Measurements from ENCODE around the gene TUBA1C. TPM values are rescaled to one million over a fixed set of nuclear protein-coding genes. Genes with fewer than 3 reads are reported as not detected.

TUBA1C gene
- total and polyA plus RNA-seq, 10 of the 15 experiments (the other 5 are each of a cell fraction or from before 2014, with no cell fraction given): 285 to 1,003 (median 441) TPM

DNA sequence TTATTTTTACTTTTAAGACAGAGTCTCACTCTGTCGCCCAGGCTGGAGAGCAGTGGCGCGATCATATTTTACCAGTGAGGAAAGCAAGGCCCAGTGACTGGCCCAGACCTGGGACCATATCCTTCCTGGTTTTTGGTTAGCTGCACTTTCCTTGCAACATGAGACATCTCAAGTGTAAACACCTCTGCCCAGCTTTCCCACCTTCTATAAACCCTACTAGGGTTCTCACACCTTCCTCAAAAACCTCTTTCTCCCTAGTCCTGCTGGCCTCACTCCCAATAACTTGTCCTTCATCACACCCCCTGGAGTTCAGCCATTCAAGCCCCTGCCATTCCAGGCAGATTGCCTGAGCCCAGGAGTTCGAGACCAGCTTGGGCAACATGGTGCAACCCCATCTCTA, 19.8 kb downstream of the TUBA1C start:
- no TSS peak for BruUV-seq (replicated peaks)
- H4K20me1 ChIP-seq (ENCODE audit: control insufficient read depth, insufficient read depth): no peaks in the 10 kb centered on the region
- ChIA-PET RAD21 (ENCODE audit: unreplicated experiment) (interaction anchor here (1.6 kb wide), 1 partner anchor 63 kb away, joined by 4 read pairs; no protein-coding TSS in a partner anchor), POLR2A (no interaction called here), SMC1A (ENCODE audit: uncharacterized antibody, unreplicated experiment) (no interaction called here), CTCF (interaction anchor here (1.2 to 16.2 kb wide), 4 partner anchors 13 to 65 kb away, joined by 3 to 231 read pairs (median 72); partner anchors contain the start of genes C1QL4 and DNAJC22)
- 60% methylated on average over 4 of the region's 4 CpGs for WGBS (ENCODE audit: insufficient coverage, insufficient replicate concordance, low lambda C conversion rate, missing lambda C conversion rate)
- H3K9ac ChIP-seq (ENCODE audit: control insufficient read depth, insufficient read depth, low read length): no peak overlapping the region
- H3K36me3 ChIP-seq (ENCODE audit: control insufficient read depth in 2 of 2, insufficient read depth in 2 of 2, low read length in 1 of 2): no peaks in the 10 kb centered on the region
- in situ Hi-C loops (cut with MboI) (loop anchor here (5.0 kb wide), 1 partner anchor 53 kb away; the partner anchor contains the start of gene C1QL4), intact Hi-C loops (cut with micrococcal nuclease; ENCODE audit: unreplicated experiment) (no loop called here)
- ATAC-seq: no peak
- no peak overlapping the region for H2AFZ ChIP-seq (ENCODE audit: control insufficient read depth, low read depth, low read length)
- no peak for DNase-seq (ENCODE audit: low read depth, low spot score)
- no peak overlapping the region for H3K4me3 ChIP-seq
- no peaks in the 10 kb centered on the region for H3K79me2 ChIP-seq (ENCODE audit: control insufficient read depth, insufficient read depth, low read length)
- H3K4me2 ChIP-seq (ENCODE audit: control insufficient read depth, insufficient read depth): no peak overlapping the region
- TF ChIP-seq EZH2 (IDR thresholded peaks at IDR 0.05; ENCODE audit: borderline replicate concordance, control insufficient read depth, low read depth, low read length) (no peak), CBX3 (IDR thresholded peaks at IDR 0.05; ENCODE audit: borderline replicate concordance, low read depth) (no peak), SUZ12 (IDR thresholded peaks at IDR 0.05; ENCODE audit: unreplicated experiment) (no peak)
- peaks cover 0 to 2% of the 10 kb centered on the region in 2 experiments; a peak in 2 of 4 replicates for H3K27me3 ChIP-seq (replicated peaks in 1 of 2; ENCODE audit: control insufficient read depth in 2 of 2, insufficient read depth in 2 of 2, low read length in 1 of 2)
- H3K9me3 ChIP-seq (replicated peaks; ENCODE audit: control insufficient read depth, insufficient read depth, low read length): no peaks in the 10 kb centered on the region
- H3K4me1 ChIP-seq (ENCODE audit: control insufficient read depth, insufficient read depth, low read length): no peaks in the 10 kb centered on the region
- H3K27ac ChIP-seq (ENCODE audit: control insufficient read depth, insufficient read depth): no peak overlapping the region
- no peak for FAIRE-seq

GRCh38 chr12:49287876-49288275, 23.0 kb downstream of the TUBA1C start:
- DNase-seq (ENCODE audit: low read depth, low spot score) (no peak), ATAC-seq (no peak), FAIRE-seq (no peak)
- H3K9me3 ChIP-seq (replicated peaks; ENCODE audit: control insufficient read depth, insufficient read depth, low read length): no peaks in the 10 kb centered on the region
- H3K9ac ChIP-seq (ENCODE audit: control insufficient read depth, insufficient read depth, low read length): no peak overlapping the region
- no peaks in the 10 kb centered on the region for H4K20me1 ChIP-seq (ENCODE audit: control insufficient read depth, insufficient read depth)
- H3K79me2 ChIP-seq (ENCODE audit: control insufficient read depth, insufficient read depth, low read length): no peaks in the 10 kb centered on the region
- no peaks in the 10 kb centered on the region for H3K36me3 ChIP-seq (ENCODE audit: control insufficient read depth in 2 of 2, insufficient read depth in 2 of 2, low read length in 1 of 2)
- H3K27ac ChIP-seq (ENCODE audit: control insufficient read depth, insufficient read depth): no peak overlapping the region
- peaks cover 0 to 2% of the 10 kb centered on the region in 2 experiments; a peak in 2 of 4 replicates for H3K27me3 ChIP-seq (replicated peaks in 1 of 2; ENCODE audit: control insufficient read depth in 2 of 2, insufficient read depth in 2 of 2, low read length in 1 of 2)
- no peak overlapping the region for H3K4me2 ChIP-seq (ENCODE audit: control insufficient read depth, insufficient read depth)
- H2AFZ ChIP-seq (ENCODE audit: control insufficient read depth, low read depth, low read length): no peak overlapping the region
- BruUV-seq (replicated peaks): no TSS peak
- intact Hi-C loops (cut with micrococcal nuclease; ENCODE audit: unreplicated experiment): loop anchor here (1.0 kb wide), 3 partner anchors 54 to 226 kb away; no protein-coding TSS in a partner anchor
- TF ChIP-seq, protein P1, sequence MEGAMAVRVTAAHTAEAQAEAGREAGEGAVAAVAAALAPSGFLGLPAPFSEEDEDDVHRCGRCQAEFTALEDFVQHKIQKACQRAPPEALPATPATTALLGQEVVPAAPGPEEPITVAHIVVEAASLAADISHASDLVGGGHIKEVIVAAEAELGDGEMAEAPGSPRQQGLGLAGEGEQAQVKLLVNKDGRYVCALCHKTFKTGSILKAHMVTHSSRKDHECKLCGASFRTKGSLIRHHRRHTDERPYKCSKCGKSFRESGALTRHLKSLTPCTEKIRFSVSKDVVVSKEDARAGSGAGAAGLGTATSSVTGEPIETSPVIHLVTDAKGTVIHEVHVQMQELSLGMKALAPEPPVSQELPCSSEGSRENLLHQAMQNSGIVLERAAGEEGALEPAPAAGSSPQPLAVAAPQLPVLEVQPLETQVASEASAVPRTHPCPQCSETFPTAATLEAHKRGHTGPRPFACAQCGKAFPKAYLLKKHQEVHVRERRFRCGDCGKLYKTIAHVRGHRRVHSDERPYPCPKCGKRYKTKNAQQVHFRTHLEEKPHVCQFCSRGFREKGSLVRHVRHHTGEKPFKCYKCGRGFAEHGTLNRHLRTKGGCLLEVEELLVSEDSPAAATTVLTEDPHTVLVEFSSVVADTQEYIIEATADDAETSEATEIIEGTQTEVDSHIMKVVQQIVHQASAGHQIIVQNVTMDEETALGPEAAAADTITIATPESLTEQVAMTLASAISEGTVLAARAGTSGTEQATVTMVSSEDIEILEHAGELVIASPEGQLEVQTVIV (IDR thresholded peaks at IDR 0.05; ENCODE audit: borderline replicate concordance, partially characterized antibody): no peak
- no peak for TF ChIP-seq RELA (IDR thresholded peaks at IDR 0.05; ENCODE audit: borderline replicate concordance, partially characterized antibody)
- no peak for TF ChIP-seq NRF1 (conservative IDR thresholded peaks at IDR 0.05; ENCODE audit: low read depth, low read length)
- in situ Hi-C loops (cut with MboI): loop anchor here (5.0 kb wide), 1 partner anchor 49 kb away; the partner anchor contains the start of gene C1QL4
- H3K4me3 ChIP-seq: no peak overlapping the region
- ChIA-PET CTCF (interaction anchor here (1.0 to 16.2 kb wide), 17 partner anchors 8 to 333 kb away, joined by 4 to 231 read pairs (median 12); partner anchors contain the start of genes C1QL4, DNAJC22 and TROAP), POLR2A (no interaction called here), RAD21 (ENCODE audit: unreplicated experiment) (interaction anchor here (1.2 to 4.4 kb wide), 7 partner anchors 35 to 226 kb away, joined by 3 to 54 read pairs (median 15); partner anchors contain the start of gene DNAJC22), SMC1A (ENCODE audit: uncharacterized antibody, unreplicated experiment) (interaction anchor here (0.5 to 4.6 kb wide), 12 partner anchors 21 to 293 kb away, joined by 3 to 46 read pairs (median 8); partner anchors contain the start of genes DNAJC22 and TROAP)
- 34% methylated on average over 6 of the region's 6 CpGs for WGBS (ENCODE audit: insufficient coverage, insufficient replicate concordance, low lambda C conversion rate, missing lambda C conversion rate)
- no peaks in the 10 kb centered on the region for H3K4me1 ChIP-seq (ENCODE audit: control insufficient read depth, insufficient read depth, low read length)

Data from GM12878 (cell line).